NOMO-1 treated with DMSO at 0.1 percent for 48 hours (cell line): Measurements from ENCODE around the gene KLHDC4.

Experiments used
- DNase-seq: peaks from one replicate; lab custom pipeline; 2025; ENCODE audit not compliant: unreplicated experiment; lab: John Stamatoyannopoulos, UW

The KLHDC4 gene

GRCh38 chr16:87701505-87701921 is 64.3 kb downstream of the KLHDC4 start:
- no peak for DNase-seq

- no peak for DNase-seq
Measured at GRCh38 chr16:87701078-87701460, 64.7 kb downstream of the KLHDC4 start.

- DNase-seq: no peak
Measured at GRCh38 chr16:87700406-87701077, 65.2 kb downstream of the KLHDC4 start.

GRCh38 chr16:87698676-87699199 is 67.0 kb downstream of the KLHDC4 start:
- DNase-seq: no peak

- DNase-seq: no peak
Measured at GRCh38 chr16:87698241-87698640, 67.5 kb downstream of the KLHDC4 start.

- no peak for DNase-seq
Measured at GRCh38 chr16:87697792-87698191, 68.0 kb downstream of the KLHDC4 start.

- DNase-seq: no peak
Measured at GRCh38 chr16:87697256-87697655, 68.5 kb downstream of the KLHDC4 start.

GRCh38 chr16:87696726-87697125 is 69.1 kb downstream of the KLHDC4 start:
- no peak for DNase-seq

- no peak for DNase-seq
Measured at GRCh38 chr16:87695534-87695933, 70.3 kb downstream of the KLHDC4 start.

- DNase-seq: no peak
Measured at GRCh38 chr16:87694441-87695125, 71.2 kb downstream of the KLHDC4 start.

GRCh38 chr16:87693827-87694226 is 72.0 kb downstream of the KLHDC4 start:
- no peak for DNase-seq

- DNase-seq: no peak
Measured at GRCh38 chr16:87692756-87693155, 73.0 kb downstream of the KLHDC4 start.

- DNase-seq: no peak
Measured at GRCh38 chr16:87692176-87692575, 73.6 kb downstream of the KLHDC4 start.

- no peak for DNase-seq
Measured at GRCh38 chr16:87691686-87692079, 74.1 kb downstream of the KLHDC4 start.

- no peak for DNase-seq
Measured at GRCh38 chr16:87690911-87691685, 74.7 kb downstream of the KLHDC4 start.

GRCh38 chr16:87689956-87690465 is 75.8 kb downstream of the KLHDC4 start:
- DNase-seq: no peak

- no peak for DNase-seq
Measured at GRCh38 chr16:87688876-87689815, 76.6 kb downstream of the KLHDC4 start.

GRCh38 chr16:87687998-87688529 is 77.7 kb downstream of the KLHDC4 start:
- DNase-seq: no peak

- no peak for DNase-seq
Measured at GRCh38 chr16:87687126-87687910, 78.5 kb downstream of the KLHDC4 start.
